ENCODE results near the gene ZNF408. TPM values are rescaled to one million over a fixed set of nuclear protein-coding genes. Genes with fewer than 3 reads are reported as not detected.

ZNF408 gene
- total RNA-seq, 1 donor from 2014 or later = 16.1 TPM

- intact Hi-C loops (cut with micrococcal nuclease) = loop anchor here (10.0 kb wide), 1 partner anchor 291 kb away; the partner anchor contains the start of gene MDK
Measured at GRCh38 chr11:46675288-46675851, 25.5 kb upstream of the ZNF408 start.

GRCh38 chr11:46675949-46676348, 24.9 kb upstream of the ZNF408 start:
- intact Hi-C loops (cut with micrococcal nuclease) = loop anchor here (10.0 kb wide), 1 partner anchor 291 kb away; the partner anchor contains the start of gene MDK

DNA sequence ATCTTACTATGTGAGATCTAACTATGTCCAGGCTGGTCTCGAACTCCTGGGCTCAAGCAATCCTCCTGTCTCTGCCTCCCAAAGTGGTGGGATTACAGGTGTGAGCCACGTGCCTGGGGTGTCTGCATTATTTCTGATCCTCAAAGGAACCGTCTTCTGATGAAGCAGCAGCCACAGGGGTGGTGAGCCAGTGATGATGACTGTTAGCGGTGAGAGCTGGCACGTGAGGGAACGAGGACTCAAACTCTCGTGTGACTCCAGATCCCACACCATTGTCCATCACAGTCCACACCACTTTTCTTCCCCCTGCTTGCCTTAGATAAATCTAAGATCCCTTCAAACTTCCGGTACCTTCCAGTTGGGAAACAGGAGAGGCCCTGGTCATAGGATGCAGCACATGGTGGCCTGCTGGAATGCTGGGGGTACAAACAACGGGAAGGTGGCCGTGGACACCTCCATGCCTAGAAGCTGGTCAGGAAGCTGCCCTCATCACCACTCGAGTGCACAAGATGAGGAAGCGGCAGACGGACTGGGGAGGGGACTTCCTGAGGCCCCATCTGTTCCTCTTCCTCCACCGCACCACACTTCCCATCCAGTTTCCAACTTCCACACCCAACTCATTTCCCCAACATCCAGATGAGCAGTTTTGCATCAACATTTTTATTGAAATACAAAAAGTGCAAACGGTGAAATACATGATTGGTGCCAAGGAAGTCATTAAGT, 24.2 kb upstream of the ZNF408 start:
- intact Hi-C loops (cut with micrococcal nuclease) = loop anchor here (10.0 kb wide), 1 partner anchor 292 kb away; the partner anchor contains the start of gene MDK

DNA sequence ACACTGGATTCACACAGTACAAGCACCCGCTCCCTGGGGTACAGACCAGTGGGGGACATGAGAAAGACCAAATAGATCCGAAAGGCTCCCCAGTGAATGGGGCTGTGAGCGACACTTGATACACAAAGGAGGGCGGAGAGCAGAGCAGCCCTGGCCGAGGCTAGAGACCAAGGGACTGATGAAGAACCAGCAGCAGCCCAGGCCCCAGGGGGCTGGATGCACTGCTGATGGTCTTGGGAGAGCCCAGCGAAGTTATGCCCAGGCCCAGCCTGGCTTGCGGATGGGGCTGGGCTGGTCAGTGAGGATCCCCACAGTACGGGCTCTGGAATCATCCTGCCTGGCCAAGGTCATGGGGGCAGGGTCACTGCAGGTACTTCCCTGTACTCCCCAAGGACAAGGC, 23.7 kb upstream of the ZNF408 start:
- intact Hi-C loops (cut with micrococcal nuclease) = loop anchor here (10.0 kb wide), 1 partner anchor 292 kb away; the partner anchor contains the start of gene MDK

GRCh38 chr11:46677991-46678740, 22.7 kb upstream of the ZNF408 start:
- intact Hi-C loops (cut with micrococcal nuclease) = loop anchor here (10.0 kb wide), 1 partner anchor 293 kb away; the partner anchor contains the start of gene MDK

GRCh38 chr11:46678741-46679130, 22.1 kb upstream of the ZNF408 start:
- intact Hi-C loops (cut with micrococcal nuclease) = loop anchor here (10.0 kb wide), 1 partner anchor 294 kb away; the partner anchor contains the start of gene MDK

- intact Hi-C loops (cut with micrococcal nuclease) = loop anchor here (10.0 kb wide), 1 partner anchor 295 kb away; the partner anchor contains the start of gene MDK
Measured at GRCh38 chr11:46679241-46680163, 21.3 kb upstream of the ZNF408 start.

- intact Hi-C loops (cut with micrococcal nuclease) = no loop called here
Measured at GRCh38 chr11:46680164-46680760, 20.6 kb upstream of the ZNF408 start.

GRCh38 chr11:46680815-46681214, 20.0 kb upstream of the ZNF408 start:
- intact Hi-C loops (cut with micrococcal nuclease) = no loop called here

- intact Hi-C loops (cut with micrococcal nuclease) = no loop called here
Measured at GRCh38 chr11:46681814-46682213, 19.0 kb upstream of the ZNF408 start.

DNA sequence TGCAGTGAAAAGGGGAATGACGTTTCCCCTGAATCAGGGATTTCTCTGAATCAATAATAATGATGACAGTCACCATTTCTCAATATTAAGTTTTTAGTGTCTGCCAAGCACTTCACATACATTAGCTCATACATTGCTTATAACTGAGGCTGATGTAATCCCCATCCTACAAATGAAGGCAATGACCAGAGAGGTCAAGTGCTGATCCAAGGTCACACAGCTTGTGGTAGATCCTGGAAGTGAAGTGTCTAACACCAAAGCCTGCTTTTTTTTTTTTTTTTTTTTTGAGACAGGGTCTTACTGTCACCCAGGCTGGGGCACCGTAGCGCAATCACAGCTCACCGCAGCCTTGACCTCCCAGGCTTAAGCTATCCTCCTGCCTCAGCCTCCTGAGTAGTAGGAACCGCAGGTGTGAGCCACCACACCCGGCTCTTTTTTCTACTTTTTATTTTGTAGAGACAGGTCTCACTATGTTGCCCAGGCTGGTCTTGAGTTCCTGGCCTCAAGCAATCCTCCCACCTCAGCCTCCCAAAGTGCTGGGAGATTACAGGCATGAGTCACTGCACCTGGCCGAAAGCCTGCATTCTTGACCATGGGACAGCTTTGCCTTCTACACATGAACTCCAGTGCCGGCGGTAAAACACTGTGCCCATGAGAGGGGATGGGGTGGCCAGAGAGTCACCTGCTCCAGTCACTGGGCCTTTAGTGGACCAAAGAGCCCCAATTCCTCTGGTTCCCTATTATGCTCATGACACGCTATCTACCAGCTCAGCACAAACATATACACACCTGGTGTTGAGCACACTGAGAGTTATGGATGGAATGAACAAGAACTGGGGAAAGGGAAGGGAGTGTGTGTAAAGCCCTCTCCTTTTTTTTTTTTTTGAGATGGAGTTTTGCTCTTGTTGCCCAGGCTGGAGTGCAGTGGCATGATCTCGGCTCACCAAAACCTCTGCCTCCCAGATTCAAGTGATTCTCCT, 17.8 kb upstream of the ZNF408 start:
- intact Hi-C loops (cut with micrococcal nuclease) = no loop called here

DNA sequence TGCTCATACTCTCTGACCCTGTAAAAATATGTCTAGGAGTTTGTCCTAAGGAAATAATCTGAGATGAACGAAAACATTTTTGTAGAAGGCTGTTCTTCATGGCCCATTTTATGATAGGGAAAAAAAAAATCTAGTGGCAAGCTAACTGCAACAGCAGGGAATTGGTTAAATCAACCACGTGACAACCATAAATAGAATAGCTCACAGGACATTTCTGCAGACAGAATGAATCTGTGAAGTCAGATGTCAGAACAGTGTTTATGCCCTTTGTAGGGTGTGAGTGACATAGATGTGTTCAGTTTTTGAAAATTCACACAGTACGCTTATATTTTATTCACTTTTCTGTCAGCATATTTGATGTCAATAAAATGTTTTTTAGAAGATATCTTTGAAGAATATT, 16.5 kb upstream of the ZNF408 start:
- intact Hi-C loops (cut with micrococcal nuclease) = no loop called here

DNA sequence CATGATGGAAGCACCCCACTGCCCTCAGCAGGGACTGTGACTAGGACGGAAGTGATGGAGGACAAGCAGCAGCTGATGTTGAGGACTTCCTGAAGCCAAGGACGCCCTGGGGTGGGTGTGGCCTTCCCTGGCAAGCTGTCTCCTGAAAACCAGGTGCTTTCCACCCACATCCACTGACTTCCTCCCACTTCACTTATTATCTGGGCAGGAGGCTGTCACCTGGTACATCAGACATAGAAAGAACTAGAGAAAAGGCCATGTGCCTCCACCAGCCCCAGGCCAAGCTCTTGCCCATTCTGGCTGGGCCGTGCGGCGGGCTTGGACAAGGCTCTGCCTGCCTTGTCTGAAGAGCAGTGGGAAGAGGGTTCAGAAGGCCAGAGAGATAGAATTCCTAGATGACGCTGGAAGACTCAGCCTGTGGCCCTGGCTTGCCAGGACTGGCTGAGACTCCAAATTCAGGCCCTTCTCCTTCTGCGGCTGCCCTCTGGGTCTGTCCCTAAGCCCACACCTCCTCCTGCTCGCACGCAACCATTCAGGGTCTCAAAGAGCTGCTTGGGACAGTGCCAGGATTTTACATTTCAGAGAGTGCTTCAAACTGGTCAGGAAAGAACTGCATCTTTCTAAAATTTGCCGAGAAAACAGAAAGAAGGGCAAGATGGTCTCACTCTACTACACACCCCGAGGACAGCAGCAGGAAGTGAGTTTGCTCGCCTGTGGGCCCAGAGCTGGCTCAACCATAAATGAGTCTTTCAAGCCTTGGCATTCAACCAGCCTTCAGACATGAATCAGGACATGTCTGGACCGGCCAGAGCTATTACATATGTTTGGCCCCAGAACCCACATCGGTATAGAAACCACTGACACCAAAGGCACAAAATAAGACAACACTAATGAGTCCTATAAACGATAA, 13.7 kb upstream of the ZNF408 start:
- intact Hi-C loops (cut with micrococcal nuclease) = no loop called here

DNA sequence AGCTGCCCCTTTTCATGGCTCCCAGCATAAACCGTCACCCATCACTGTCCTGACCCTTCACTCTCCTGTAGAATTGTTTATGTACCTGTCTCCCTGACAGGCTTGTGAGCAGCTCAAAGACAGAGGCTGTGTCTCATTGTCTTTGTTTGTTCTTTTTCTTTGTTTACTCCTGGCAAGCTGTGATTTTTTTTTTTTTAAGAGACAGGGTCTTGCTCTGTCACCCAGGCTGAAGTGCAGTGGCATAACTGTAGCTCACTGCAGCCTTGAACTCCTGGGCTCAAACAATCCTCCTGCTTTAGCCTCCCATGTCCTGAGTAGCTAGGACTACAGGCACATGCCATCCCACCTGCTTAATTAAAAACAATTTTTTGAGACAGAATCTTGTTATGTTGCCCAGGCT, 10.1 kb upstream of the ZNF408 start:
- intact Hi-C loops (cut with micrococcal nuclease) = no loop called here

DNA sequence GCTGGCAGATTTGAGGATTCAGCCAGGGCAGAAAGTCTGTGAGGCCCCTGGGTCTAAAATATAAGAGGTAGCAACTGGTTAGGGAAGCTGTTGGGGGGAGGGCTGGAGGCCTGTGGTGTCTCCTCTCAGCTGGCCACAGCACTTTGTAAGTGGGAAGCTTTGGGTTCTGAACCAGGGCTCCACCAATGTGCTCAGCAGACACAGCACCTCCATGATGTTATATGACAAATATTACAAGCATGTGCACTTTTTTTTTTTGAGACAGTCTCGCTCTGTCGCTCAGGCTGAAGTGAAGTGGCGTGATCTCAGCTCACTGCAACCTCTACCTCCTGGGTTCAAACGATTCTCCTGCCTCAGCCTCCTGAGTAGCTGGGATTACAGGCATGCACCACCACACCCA, 8.4 kb upstream of the ZNF408 start:
- intact Hi-C loops (cut with micrococcal nuclease) = no loop called here

DNA sequence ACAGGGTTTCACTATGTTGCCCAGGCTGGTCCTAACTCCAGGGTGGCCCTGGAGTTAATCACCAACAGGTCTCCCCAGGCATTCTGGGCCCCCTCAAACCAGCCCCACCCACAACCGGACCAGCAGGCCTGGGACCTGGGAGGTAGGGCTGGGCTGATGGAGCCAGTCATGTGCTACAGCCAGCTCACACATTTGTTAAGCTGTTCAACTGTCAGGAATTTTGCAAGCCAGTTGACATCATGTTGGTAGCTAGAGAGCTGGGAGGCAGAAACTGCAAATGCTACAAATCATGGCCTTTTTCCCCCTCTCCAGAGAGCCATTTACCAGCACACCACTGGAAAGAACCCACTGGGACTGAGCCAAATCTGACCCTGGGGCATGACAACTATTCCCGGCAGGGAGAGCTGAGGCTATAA, 7.2 kb upstream of the ZNF408 start:
- intact Hi-C loops (cut with micrococcal nuclease) = no loop called here

DNA sequence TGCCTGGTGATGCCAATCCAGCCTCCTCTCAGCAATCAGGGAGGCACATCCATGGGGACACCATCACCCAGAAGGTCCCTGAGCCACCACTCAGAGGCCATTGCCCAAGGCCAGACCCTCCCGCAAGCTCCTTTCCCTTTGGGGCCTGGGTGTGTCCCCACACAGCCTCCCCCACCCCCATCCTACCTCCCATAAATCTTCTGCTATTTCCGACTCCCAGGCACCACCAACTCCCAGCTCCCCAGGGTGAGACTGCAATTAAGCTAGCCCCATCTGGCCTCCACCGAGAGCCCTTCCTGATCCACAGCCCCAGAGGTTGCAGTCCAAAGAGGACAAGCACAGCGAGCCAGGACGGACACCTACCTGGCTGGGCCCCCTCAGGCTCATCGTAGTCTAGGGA, 6.8 kb upstream of the ZNF408 start:
- intact Hi-C loops (cut with micrococcal nuclease) = no loop called here

DNA sequence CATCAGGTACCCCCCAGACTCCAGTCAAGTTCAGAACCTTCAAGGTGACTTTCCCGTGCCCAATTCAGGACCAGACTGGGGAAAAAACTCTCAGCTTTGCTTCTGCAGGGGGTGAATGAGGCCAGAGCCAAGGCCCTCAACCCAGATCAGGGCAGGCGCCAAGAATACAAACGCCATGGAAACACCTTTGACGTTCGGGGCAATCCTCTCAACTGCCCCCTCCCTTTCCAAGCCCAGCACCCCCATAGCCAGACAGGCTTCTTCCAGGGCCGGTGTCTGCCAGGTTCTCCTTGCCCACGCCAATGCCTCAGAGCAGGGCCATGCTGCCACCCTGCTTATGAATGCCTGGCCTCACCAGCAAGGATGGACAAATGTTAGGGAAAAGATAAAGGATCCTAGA, 6.2 kb upstream of the ZNF408 start:
- intact Hi-C loops (cut with micrococcal nuclease) = no loop called here
